SK-N-SH treated with all-trans-retinoic acid at 6 μM for 48 hours (cell line): ENCODE data around the gene PTCHD1.

ENCODE experiments used
- ATAC-seq: fragments of 200-7000 bp; cut with Tn5 transposase; 3 replicates; pipeline ENCODE4 v1.9.1; 2020; ENCODE audit warnings: mild to moderate bottlenecking, moderate library complexity
- BACH2 ChIP-seq: fragments of 250-450 bp; sonication (Bioruptor Pico); IDR thresholded peaks from 2 replicates; pipeline ENCODE4 v1.9.0; 2021; ENCODE audit warnings: mild to moderate bottlenecking, borderline replicate concordance
- CSDC2 ChIP-seq: fragments of 250-450 bp; sonication (Bioruptor Pico); IDR thresholded peaks from 2 replicates; pipeline ENCODE4 v1.5.0; 2020; ENCODE audit warnings: mild to moderate bottlenecking, moderate library complexity
- CSRNP3 ChIP-seq: fragments of 250-450 bp; sonication (Bioruptor Pico); IDR thresholded peaks from 2 replicates; pipeline ENCODE4 v1.5.1; 2021; ENCODE audit warnings: mild to moderate bottlenecking, moderate library complexity
- ESRRG ChIP-seq: fragments of 250-450 bp; sonication (Bioruptor Pico); IDR thresholded peaks from 2 replicates; pipeline ENCODE4 v1.6.1; 2021; ENCODE audit warnings: mild to moderate bottlenecking
- GLIS3 ChIP-seq: fragments of 250-450 bp; sonication (Bioruptor Pico); IDR thresholded peaks from 2 replicates; pipeline ENCODE4 v1.5.0; 2020; ENCODE audit warnings: mild to moderate bottlenecking, moderate library complexity
- ISL1 ChIP-seq: fragments of 250-450 bp; sonication (Bioruptor Pico); IDR thresholded peaks from 2 replicates; pipeline ENCODE4 v2.1.2; 2022; ENCODE audit warnings: mild to moderate bottlenecking, moderate library complexity
- OSR1 ChIP-seq: fragments of 250-450 bp; sonication (Bioruptor Pico); IDR thresholded peaks from 2 replicates; pipeline ENCODE4 v1.8.0; 2022; ENCODE audit warnings: moderate library complexity, mild to moderate bottlenecking, inconsistent platforms
- PATZ1 ChIP-seq: fragments of 250-450 bp; sonication (Bioruptor Pico); IDR thresholded peaks from 2 replicates; pipeline ENCODE4 v1.8.0; 2020; ENCODE audit warnings: mild to moderate bottlenecking, moderate library complexity, borderline replicate concordance
- PPARA ChIP-seq: fragments of 250-450 bp; sonication (Bioruptor Pico); IDR thresholded peaks from 2 replicates; pipeline ENCODE4 v1.5.0; 2020; ENCODE audit warnings: mild to moderate bottlenecking, borderline replicate concordance
- RARB ChIP-seq: fragments of 250-450 bp; sonication (Bioruptor Pico); IDR thresholded peaks from 2 replicates; pipeline ENCODE4 v1.8.0; 2021; ENCODE audit warnings: mild to moderate bottlenecking, moderate library complexity
- SNAI2 ChIP-seq: fragments of 250-450 bp; sonication (Bioruptor Pico); IDR thresholded peaks from 2 replicates; pipeline ENCODE4 v1.5.0; 2020; ENCODE audit warnings: mild to moderate bottlenecking, moderate library complexity
- TCF4 ChIP-seq: fragments of 250-450 bp; sonication (Bioruptor Pico); IDR thresholded peaks from 2 replicates; pipeline ENCODE4 v1.8.0; 2021; ENCODE audit warnings: mild to moderate bottlenecking, moderate library complexity, borderline replicate concordance
- TOX ChIP-seq: fragments of 250-450 bp; sonication (Bioruptor Pico); IDR thresholded peaks from 2 replicates; pipeline ENCODE4 v1.8.0; 2021; ENCODE audit warnings: mild to moderate bottlenecking, moderate library complexity, borderline replicate concordance
- ZC3H10 ChIP-seq: fragments of 250-450 bp; sonication (Bioruptor Pico); IDR thresholded peaks from 2 replicates; pipeline ENCODE4 v1.5.1; 2021; ENCODE audit warnings: mild to moderate bottlenecking, moderate library complexity
- ZFP3 ChIP-seq: fragments of 250-450 bp; sonication (Bioruptor Pico); IDR thresholded peaks from 2 replicates; pipeline ENCODE4 v1.5.0; 2020; ENCODE audit warnings: mild to moderate bottlenecking, moderate library complexity
- ZFP30 ChIP-seq: fragments of 450-650 bp; formaldehyde crosslinking; IDR thresholded peaks from 2 replicates; pipeline ENCODE4 v1.5.0; 2022; ENCODE audit warnings: mild to moderate bottlenecking, moderate library complexity
- ZNF565 ChIP-seq: fragments of 450-650 bp; formaldehyde crosslinking; conservative IDR thresholded peaks from 2 replicates; pipeline ENCODE4 v1.5.0; 2020; ENCODE audit warnings: low read depth, mild to moderate bottlenecking, moderate library complexity
- ZNF70 ChIP-seq: fragments of 450-650 bp; formaldehyde crosslinking; IDR thresholded peaks from 2 replicates; pipeline ENCODE4 v1.5.0; 2020; ENCODE audit warnings: mild to moderate bottlenecking, moderate library complexity
- ZNF8 ChIP-seq: fragments of 450-650 bp; formaldehyde crosslinking; IDR thresholded peaks from 2 replicates; pipeline ENCODE4 v1.5.0; 2020; ENCODE audit warnings: mild to moderate bottlenecking, moderate library complexity
- TF ChIP-seq, protein P1 (sequence below): fragments of 250-450 bp; sonication (Bioruptor Pico); IDR thresholded peaks from 2 replicates; pipeline ENCODE4 v1.8.0; 2021; ENCODE audit warnings: low read depth, mild to moderate bottlenecking, moderate library complexity, borderline replicate concordance
- TF ChIP-seq, protein P2 (sequence below): fragments of 250-450 bp; sonication (Bioruptor Pico); IDR thresholded peaks from 2 replicates; pipeline ENCODE4 v1.5.0; 2020; ENCODE audit warnings: mild to moderate bottlenecking, moderate library complexity
- TF ChIP-seq, protein P3 (sequence below): fragments of 250-450 bp; sonication (Bioruptor Pico); IDR thresholded peaks from 2 replicates; pipeline ENCODE4 v1.5.1; 2020; ENCODE audit warnings: low read depth, mild to moderate bottlenecking, moderate library complexity

PTCHD1 gene

DNA sequence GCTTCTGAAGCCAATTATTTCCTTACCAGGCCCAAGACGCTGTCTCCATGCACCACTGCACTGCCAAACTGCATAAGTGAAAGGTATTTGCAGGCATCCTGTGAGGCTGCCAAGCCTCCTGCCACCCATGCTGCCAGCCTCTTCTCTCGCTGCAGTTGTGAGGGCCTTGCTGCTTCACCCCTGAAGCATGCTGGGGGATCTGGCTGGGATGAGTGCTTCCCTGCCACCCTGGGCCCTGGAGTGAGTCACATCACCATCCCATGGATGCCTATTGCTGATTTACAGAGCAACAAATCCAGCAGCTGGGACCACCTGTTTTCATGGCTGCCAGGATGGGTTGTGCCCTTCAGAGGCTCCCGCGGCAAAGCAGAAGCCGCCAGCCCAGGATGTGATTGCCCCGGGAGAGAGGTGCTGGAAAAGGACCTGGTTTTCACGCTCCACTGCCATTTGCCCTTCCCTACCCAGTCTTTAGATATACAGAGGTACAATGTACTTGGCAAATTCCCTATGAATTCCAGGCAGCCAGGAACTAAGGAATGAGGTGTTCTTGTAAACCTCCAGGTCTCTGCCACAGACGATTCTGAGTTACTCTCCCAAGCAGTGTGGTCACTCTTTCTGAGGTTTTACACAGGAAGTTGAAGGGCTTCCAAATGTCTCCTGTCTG lies 41.5 kb upstream of the PTCHD1 start:
- no peak for TF ChIP-seq ZFP30
- TF ChIP-seq PPARA (CRISPR knock-in tag) = no peak
- no peak for TF ChIP-seq TCF4 (CRISPR knock-in tag)
- no peak for TF ChIP-seq SNAI2 (CRISPR knock-in tag)
- TF ChIP-seq ESRRG = no peak
- TF ChIP-seq TOX (CRISPR knock-in tag) = no peak
- no peak for TF ChIP-seq OSR1 (CRISPR knock-in tag)
- TF ChIP-seq CSRNP3 (CRISPR knock-in tag) = no peak
- TF ChIP-seq BACH2 = no peak
- TF ChIP-seq ZC3H10 (CRISPR knock-in tag) = no peak
- TF ChIP-seq CSDC2 (CRISPR knock-in tag) = no peak
- TF ChIP-seq ZNF565 = no peak
- no peak for TF ChIP-seq GLIS3 (CRISPR knock-in tag)
- no peak for TF ChIP-seq PATZ1 (CRISPR knock-in tag)

GRCh38 chrX:23304881-23305280 lies 29.8 kb upstream of the PTCHD1 start:
- ATAC-seq = no peak
- TF ChIP-seq, protein P1, sequence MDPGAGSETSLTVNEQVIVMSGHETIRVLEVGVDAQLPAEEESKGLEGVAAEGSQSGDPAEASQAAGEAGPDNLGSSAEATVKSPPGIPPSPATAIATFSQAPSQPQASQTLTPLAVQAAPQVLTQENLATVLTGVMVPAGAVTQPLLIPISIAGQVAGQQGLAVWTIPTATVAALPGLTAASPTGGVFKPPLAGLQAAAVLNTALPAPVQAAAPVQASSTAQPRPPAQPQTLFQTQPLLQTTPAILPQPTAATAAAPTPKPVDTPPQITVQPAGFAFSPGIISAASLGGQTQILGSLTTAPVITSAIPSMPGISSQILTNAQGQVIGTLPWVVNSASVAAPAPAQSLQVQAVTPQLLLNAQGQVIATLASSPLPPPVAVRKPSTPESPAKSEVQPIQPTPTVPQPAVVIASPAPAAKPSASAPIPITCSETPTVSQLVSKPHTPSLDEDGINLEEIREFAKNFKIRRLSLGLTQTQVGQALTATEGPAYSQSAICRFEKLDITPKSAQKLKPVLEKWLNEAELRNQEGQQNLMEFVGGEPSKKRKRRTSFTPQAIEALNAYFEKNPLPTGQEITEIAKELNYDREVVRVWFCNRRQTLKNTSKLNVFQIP (CRISPR knock-in tag) = no peak
- TF ChIP-seq ZNF565 (no peak), RARB (CRISPR knock-in tag) (no peak), TOX (CRISPR knock-in tag) (no peak), TCF4 (CRISPR knock-in tag) (no peak), ESRRG (no peak), ZNF70 (CRISPR knock-in tag) (no peak), ZFP30 (no peak), ISL1 (CRISPR knock-in tag) (no peak), ZNF8 (CRISPR knock-in tag) (no peak), OSR1 (CRISPR knock-in tag) (no peak), ZFP3 (CRISPR knock-in tag) (no peak), PPARA (CRISPR knock-in tag) (no peak), SNAI2 (CRISPR knock-in tag) (no peak)
- TF ChIP-seq, protein P2, sequence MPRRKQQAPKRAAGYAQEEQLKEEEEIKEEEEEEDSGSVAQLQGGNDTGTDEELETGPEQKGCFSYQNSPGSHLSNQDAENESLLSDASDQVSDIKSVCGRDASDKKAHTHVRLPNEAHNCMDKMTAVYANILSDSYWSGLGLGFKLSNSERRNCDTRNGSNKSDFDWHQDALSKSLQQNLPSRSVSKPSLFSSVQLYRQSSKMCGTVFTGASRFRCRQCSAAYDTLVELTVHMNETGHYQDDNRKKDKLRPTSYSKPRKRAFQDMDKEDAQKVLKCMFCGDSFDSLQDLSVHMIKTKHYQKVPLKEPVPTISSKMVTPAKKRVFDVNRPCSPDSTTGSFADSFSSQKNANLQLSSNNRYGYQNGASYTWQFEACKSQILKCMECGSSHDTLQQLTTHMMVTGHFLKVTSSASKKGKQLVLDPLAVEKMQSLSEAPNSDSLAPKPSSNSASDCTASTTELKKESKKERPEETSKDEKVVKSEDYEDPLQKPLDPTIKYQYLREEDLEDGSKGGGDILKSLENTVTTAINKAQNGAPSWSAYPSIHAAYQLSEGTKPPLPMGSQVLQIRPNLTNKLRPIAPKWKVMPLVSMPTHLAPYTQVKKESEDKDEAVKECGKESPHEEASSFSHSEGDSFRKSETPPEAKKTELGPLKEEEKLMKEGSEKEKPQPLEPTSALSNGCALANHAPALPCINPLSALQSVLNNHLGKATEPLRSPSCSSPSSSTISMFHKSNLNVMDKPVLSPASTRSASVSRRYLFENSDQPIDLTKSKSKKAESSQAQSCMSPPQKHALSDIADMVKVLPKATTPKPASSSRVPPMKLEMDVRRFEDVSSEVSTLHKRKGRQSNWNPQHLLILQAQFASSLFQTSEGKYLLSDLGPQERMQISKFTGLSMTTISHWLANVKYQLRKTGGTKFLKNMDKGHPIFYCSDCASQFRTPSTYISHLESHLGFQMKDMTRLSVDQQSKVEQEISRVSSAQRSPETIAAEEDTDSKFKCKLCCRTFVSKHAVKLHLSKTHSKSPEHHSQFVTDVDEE (CRISPR knock-in tag) = no peak

More for the DNA sequence above, 41.5 kb upstream of the PTCHD1 start:
- no peak for ATAC-seq

DNA sequence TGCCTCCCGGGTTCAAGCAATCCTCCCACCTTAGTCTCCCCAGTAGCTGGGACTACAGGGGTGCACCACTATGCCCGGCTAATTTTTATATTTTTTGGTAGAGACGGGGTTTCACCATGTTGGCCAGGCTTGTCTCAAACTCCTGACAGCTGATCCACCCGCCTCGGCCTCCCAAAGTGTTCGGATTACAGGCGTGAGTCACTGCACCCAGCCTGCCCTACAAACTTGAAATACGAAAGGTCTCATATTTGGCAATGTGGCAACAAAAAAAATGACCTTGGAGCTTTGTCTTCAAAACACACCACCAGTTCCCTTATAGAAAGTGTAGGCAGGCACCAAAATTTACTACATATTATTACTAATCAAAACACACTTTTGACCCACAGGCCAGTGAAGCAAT lies 22.9 kb upstream of the PTCHD1 start:
- ATAC-seq = no peak
- TF ChIP-seq CSRNP3 (CRISPR knock-in tag) (no peak), ZNF8 (CRISPR knock-in tag) (no peak), RARB (CRISPR knock-in tag) (no peak), ZNF70 (CRISPR knock-in tag) (no peak), CSDC2 (CRISPR knock-in tag) (no peak), ZNF565 (no peak), PATZ1 (CRISPR knock-in tag) (no peak), SNAI2 (CRISPR knock-in tag) (no peak), ISL1 (CRISPR knock-in tag) (no peak), ZFP3 (CRISPR knock-in tag) (no peak), ZFP30 (no peak), TCF4 (CRISPR knock-in tag) (no peak)
- TF ChIP-seq, protein P3, sequence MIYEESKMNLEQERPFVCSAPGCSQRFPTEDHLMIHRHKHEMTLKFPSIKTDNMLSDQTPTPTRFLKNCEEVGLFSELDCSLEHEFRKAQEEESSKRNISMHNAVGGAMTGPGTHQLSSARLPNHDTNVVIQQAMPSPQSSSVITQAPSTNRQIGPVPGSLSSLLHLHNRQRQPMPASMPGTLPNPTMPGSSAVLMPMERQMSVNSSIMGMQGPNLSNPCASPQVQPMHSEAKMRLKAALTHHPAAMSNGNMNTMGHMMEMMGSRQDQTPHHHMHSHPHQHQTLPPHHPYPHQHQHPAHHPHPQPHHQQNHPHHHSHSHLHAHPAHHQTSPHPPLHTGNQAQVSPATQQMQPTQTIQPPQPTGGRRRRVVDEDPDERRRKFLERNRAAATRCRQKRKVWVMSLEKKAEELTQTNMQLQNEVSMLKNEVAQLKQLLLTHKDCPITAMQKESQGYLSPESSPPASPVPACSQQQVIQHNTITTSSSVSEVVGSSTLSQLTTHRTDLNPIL (CRISPR knock-in tag) = no peak
